ENCODE data around the gene OLFML2A.

OLFML2A gene

DNA sequence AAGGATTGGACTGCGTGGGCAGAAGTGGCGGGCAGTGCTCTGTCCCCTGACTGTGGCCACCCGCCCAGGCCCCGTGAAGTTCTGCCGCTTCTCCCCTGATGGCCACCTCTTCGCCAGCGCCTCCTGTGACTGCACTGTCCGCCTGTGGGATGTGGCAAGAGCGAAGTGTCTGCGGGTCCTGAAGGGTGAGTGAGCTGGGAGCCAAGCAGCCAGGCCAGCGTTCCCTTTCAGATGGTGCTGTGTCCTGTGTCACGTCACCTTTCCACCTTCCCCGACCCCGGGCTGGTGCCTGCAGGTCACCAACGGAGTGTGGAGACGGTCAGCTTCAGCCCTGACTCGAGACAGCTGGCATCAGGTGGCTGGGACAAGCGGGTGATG lies 78.6 kb downstream of the OLFML2A start:
- Histone ChIP-seq H3K79me2 (peaks cover 2% of the 10 kb centered on the region), H3K4me1 (peaks cover 8% of the 10 kb centered on the region), H3K9me3 (ENCODE audit: control insufficient read depth, low read length) (no peaks in the 10 kb centered on the region), H3K9ac (no peak overlapping the region), H3K4me3 (ENCODE audit: low read depth, low read length) (no peak overlapping the region), H3K36me3 (ENCODE audit: control insufficient read depth, insufficient read depth, low read length) (no peaks in the 10 kb centered on the region), H3K27ac (no peak overlapping the region), H2AFZ (no peak overlapping the region), H3K4me2 (ENCODE audit: low read length) (no peak overlapping the region), H3K27me3 (ENCODE audit: control insufficient read depth, insufficient read depth, low read length) (no peaks in the 10 kb centered on the region)
- TF ChIP-seq, protein P1, sequence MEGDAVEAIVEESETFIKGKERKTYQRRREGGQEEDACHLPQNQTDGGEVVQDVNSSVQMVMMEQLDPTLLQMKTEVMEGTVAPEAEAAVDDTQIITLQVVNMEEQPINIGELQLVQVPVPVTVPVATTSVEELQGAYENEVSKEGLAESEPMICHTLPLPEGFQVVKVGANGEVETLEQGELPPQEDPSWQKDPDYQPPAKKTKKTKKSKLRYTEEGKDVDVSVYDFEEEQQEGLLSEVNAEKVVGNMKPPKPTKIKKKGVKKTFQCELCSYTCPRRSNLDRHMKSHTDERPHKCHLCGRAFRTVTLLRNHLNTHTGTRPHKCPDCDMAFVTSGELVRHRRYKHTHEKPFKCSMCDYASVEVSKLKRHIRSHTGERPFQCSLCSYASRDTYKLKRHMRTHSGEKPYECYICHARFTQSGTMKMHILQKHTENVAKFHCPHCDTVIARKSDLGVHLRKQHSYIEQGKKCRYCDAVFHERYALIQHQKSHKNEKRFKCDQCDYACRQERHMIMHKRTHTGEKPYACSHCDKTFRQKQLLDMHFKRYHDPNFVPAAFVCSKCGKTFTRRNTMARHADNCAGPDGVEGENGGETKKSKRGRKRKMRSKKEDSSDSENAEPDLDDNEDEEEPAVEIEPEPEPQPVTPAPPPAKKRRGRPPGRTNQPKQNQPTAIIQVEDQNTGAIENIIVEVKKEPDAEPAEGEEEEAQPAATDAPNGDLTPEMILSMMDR (IDR thresholded peaks at IDR 0.05), result no peak

DNA sequence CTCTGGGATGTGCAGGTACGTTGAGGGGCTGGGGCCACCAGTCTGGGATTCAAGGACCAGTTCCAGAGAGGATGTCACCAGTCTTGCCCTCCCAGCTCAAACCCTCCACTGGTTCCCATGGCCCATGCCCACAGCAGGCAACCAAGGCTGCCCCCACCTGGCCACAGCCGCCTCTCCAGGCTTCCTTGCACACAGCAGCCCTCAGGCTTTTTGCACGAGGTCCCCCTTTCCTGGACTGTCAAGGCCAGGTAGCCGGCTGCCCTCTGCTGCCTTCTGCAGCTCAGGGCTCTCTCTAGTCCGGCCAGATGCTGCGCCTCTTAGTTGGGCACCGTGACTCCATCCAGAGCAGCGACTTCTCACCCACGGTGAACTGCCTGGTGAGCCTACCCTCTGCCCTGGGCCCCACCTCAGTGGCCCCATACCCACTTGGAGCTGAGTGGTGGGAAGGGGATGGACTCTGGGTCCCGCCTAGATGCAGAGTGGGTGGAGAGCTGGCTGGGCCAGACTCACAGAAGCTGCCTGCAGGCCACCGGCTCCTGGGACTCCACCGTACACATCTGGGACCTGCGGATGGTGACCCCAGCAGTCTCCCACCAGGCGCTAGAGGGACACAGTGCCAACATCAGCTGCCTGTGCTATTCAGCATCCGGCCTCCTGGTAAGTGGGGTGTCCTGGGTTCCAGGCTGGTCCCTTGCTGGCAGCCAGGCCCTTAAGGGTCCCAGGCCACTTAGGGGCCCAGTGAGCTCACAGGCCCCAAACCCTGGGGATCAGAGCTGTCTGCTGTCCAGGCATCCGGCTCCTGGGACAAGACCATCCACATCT lies 79.2 kb downstream of the OLFML2A start:
- Histone ChIP-seq H3K79me2 (peaks cover 2% of the 10 kb centered on the region), H3K4me1 (peaks cover 10% of the 10 kb centered on the region), H3K36me3 (ENCODE audit: control insufficient read depth, insufficient read depth, low read length) (no peaks in the 10 kb centered on the region), H3K4me3 (ENCODE audit: low read depth, low read length) (no peak overlapping the region), H3K4me2 (ENCODE audit: low read length) (no peak overlapping the region), H2AFZ (no peak overlapping the region), H3K27ac (no peak overlapping the region), H3K27me3 (ENCODE audit: control insufficient read depth, insufficient read depth, low read length) (no peaks in the 10 kb centered on the region), H3K9ac (no peak overlapping the region), H3K9me3 (ENCODE audit: control insufficient read depth, low read length) (no peaks in the 10 kb centered on the region)
- TF ChIP-seq, protein P1 (IDR thresholded peaks at IDR 0.05), result no peak

DNA sequence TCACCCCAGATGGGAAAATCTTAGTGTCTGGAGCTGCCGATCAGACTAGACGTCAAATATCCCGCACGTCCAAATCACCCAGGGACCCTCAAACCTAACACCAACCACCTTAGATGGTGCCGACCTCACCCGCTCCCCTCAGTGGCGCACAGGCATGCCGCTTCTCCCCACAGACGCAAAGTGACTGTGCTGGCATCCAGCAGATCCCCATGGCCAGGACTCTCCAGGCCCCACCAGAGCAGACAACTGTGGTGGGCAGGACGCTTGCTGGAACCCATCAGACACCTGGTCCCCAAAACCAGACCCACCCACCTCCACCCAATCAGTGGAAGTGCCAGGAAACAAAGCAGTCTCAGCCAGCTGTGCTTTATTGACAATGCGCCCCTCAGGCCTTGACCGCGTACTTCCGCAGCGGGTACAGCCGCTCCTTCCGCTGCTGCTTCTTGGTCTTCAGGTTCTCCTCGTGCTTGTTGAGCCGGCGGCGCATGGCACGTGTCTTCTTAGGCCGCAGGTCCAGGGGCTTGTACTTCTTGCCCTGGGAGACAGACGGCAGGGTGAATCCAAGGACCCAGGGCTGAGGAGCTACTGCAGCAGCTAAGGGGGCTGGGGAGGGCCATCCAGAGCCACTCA lies 80.7 kb downstream of the OLFML2A start:
- no peaks in the 10 kb centered on the region for H3K27me3 ChIP-seq (ENCODE audit: control insufficient read depth, insufficient read depth, low read length)
- peaks cover 7% of the 10 kb centered on the region for H3K4me1 ChIP-seq
- no peak overlapping the region for H3K9ac ChIP-seq
- no peak overlapping the region for H3K4me3 ChIP-seq (ENCODE audit: low read depth, low read length)
- H3K79me2 ChIP-seq, result peaks cover 2% of the 10 kb centered on the region
- H3K27ac ChIP-seq, result no peak overlapping the region
- TF ChIP-seq, protein P1 (IDR thresholded peaks at IDR 0.05), result no peak
- H2AFZ ChIP-seq, result no peak overlapping the region
- no peak overlapping the region for H3K4me2 ChIP-seq (ENCODE audit: low read length)
- no peaks in the 10 kb centered on the region for H3K9me3 ChIP-seq (ENCODE audit: control insufficient read depth, low read length)
- no peaks in the 10 kb centered on the region for H3K36me3 ChIP-seq (ENCODE audit: control insufficient read depth, insufficient read depth, low read length)

DNA sequence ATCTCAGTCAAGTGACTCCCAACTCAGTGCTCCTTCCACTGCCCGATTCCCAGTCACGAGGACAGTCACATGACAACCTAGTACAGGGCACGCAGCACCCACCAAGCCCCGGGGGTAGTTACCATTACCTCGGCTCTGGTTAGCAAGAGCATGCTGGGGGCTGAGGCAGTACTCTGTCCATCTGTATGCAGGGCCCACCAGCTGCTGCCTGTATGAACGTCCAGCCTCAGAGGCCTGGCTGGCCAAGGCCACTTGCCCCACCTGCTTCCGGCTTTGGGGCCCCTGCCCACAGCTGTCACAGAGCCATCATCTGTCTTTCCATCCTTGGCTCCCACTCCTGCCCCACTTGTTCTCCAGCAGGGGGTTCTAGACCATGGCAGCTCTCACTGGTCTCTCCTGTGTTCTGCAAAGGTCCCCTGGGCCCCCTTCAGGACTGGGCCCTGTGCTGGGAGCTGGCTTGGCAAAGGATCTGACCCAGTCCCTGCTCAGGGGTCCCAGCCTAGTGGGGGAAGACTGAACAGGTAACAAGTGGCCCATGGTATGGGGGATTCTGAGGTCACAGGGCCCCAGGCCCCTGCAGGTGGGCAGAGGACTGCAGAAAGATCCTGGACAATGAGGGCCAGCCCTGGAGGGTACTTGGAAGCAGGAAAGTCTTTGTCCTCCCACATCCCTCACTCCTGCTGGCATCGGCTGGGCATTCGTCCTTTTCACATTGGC lies 81.6 kb downstream of the OLFML2A start:
- TF ChIP-seq, protein P1 (IDR thresholded peaks at IDR 0.05), result no peak
- Histone ChIP-seq H2AFZ (no peak overlapping the region), H3K4me1 (peaks cover 7% of the 10 kb centered on the region), H3K9me3 (ENCODE audit: control insufficient read depth, low read length) (no peaks in the 10 kb centered on the region), H3K4me2 (ENCODE audit: low read length) (no peak overlapping the region), H3K27me3 (ENCODE audit: control insufficient read depth, insufficient read depth, low read length) (no peaks in the 10 kb centered on the region), H3K36me3 (ENCODE audit: control insufficient read depth, insufficient read depth, low read length) (no peaks in the 10 kb centered on the region), H3K79me2 (peaks cover 2% of the 10 kb centered on the region), H3K9ac (no peak overlapping the region), H3K4me3 (ENCODE audit: low read depth, low read length) (no peak overlapping the region), H3K27ac (no peak overlapping the region)

All from parathyroid adenoma (tissue), 2 donors.